ENCODE data around the gene PUSL1.

PUSL1 gene

GRCh38 chr1:1320666-1321448 lies 12.5 kb downstream of the PUSL1 start:
- H3K4me3 ChIP-seq (ENCODE audit: low read depth, low read length), result no peak overlapping the region
- TF ChIP-seq CTCF (IDR thresholded peaks at IDR 0.05; ENCODE audit: control insufficient read depth, extremely low read depth, insufficient read depth), result no peak
- no peak for DNase-seq (ENCODE audit: low read depth)

DNA sequence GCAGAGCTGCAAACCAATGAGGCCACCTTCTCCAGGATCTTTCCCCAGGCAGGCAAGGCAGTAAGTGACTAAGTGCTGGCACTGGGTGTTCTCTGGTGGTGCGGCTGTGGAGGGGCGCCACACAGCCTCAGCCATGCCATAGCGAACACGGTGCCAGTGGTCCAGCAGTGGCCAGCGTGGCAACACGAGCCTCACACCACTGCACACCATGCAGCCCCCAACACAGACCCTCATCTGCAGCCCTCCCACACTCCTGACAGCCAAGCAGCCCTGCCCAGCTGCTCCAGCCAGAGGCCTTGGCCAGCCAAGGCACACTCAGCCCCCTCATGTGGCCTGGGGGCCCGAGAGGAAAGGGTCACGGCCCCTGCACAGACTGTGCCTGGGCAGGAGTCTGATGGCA lies 13.1 kb downstream of the PUSL1 start:
- TF ChIP-seq CTCF (IDR thresholded peaks at IDR 0.05; ENCODE audit: control insufficient read depth, extremely low read depth, insufficient read depth), result no peak
- H3K4me3 ChIP-seq (ENCODE audit: low read depth, low read length), result no peak overlapping the region
- DNase-seq (ENCODE audit: low read depth), result no peak

GRCh38 chr1:1322418-1322817 lies 14.0 kb downstream of the PUSL1 start:
- TF ChIP-seq CTCF (IDR thresholded peaks at IDR 0.05; ENCODE audit: control insufficient read depth, extremely low read depth, insufficient read depth), result no peak
- no peak overlapping the region for H3K4me3 ChIP-seq (ENCODE audit: low read depth, low read length)
- no peak for DNase-seq (ENCODE audit: low read depth)

DNA sequence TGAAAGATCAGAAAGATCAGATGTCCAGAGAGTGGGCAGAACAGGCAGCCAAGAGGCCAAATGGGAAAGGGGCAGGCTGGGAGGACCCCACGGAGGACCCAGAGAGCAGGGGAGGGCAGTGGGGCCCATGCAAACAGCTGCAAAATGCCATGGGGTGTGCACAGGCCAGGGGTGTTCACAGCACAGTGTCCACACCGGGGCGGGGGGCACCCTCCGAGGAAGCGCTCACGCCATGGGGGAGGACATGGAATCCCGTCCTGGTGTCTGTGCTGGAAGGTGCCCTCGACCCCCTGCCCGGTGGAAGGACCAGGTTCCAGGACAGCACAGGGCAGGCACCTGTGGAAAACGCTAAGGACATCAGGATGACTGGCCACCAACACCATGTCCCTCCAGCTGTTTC lies 14.6 kb downstream of the PUSL1 start:
- TF ChIP-seq CTCF (IDR thresholded peaks at IDR 0.05; ENCODE audit: control insufficient read depth, extremely low read depth, insufficient read depth), result no peak
- H3K4me3 ChIP-seq (ENCODE audit: low read depth, low read length), result peak overlapping the region; percentile 34
- no peak for DNase-seq (ENCODE audit: low read depth)

DNA sequence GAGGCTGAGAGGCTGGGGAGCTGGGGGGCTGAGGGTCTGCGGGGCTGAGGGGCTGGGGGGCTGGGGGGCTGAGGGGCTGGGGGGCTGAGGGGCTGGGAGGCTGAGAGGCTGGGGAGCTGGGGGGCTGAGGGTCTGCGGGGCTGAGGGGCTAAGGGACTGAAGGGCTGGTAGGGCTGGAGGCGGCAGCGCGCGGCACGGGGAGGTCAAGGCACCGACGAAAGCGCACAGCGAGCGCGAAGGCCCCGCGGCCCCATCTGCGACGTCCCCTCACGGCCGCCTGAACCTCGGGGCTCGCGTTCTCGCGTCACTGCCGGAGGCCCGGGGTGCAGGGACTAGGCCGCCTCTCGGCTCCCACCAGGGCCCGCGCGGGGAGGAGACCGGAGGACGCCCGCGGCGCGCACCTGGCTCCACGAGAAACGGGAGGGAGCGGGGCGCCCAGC lies 15.7 kb downstream of the PUSL1 start:
- DNase-seq (ENCODE audit: low read depth), result no peak
- TF ChIP-seq CTCF (IDR thresholded peaks at IDR 0.05; ENCODE audit: control insufficient read depth, extremely low read depth, insufficient read depth), result no peak
- H3K4me3 ChIP-seq (ENCODE audit: low read depth, low read length), result peak overlapping the region; percentile 95

DNA sequence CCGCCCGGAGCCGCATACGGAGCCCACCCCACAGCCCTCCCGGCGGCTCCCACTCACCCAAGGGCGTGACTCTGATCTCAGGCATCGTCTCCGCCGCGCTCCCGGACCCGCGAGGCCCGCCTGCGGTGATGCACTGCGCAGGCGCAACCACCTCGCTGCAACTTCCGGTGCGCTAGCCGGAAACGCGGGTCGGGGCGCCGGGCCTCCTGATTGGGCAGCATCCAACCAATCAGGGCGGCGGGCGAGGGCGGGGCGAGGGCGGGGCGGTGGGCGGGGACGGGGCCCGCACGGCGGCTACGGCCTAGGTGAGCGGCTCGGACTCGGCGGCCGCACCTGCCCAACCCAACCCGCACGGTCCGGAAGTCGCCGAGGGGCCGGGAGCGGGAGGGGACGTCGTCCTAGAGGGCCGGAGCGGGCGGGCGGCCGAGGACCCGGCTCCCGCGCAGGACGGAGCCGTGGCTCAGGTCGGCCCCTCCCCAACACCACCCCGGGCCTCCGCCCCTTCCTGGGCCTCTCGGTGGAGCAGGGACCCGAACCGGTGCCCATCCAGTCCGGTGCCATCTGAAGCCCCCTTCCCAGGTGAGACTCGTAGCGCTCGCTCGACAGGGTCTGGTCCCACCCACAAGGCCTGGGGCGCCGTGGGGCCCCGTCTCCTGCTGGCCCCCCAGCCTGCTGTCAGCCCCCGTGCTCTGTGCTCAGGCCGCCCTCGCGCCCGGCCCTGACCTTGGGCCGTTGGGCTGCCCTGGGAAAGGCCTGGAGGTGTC lies 16.3 kb downstream of the PUSL1 start, which contains the start of the genes CPTP and INTS11:
CPTP (plus strand) TSS at position 279 of the 764 bp plus-strand sequence. CDS start 2,109 bp downstream, outside the sequence.
INTS11 (minus strand) TSS at position 137 of the 764 bp plus-strand sequence; CDS start at position 85, 52 bp downstream.
- no peak for TF ChIP-seq CTCF (IDR thresholded peaks at IDR 0.05; ENCODE audit: control insufficient read depth, extremely low read depth, insufficient read depth)
- no peak for DNase-seq (ENCODE audit: low read depth)
- H3K4me3 ChIP-seq (ENCODE audit: low read depth, low read length), result peak within 1 kb of the TSS; percentile 95

All from LNCaP clone FGC (cell line).